Stimulated activated CD4-positive, alpha-beta T cell treated with anti-CD3 and anti-CD28 coated beads, Interleukin-12 subunit alpha, Interleukin-12 subunit beta, amount 100 ng/mL, for 4 hours (primary cell): Measurements from ENCODE around the gene STAT4.

Experiments
- DNase-seq: peaks from one replicate; pipeline ENCODE4 v3.0.0-alpha.2; 2020

STAT4 gene

DNA sequence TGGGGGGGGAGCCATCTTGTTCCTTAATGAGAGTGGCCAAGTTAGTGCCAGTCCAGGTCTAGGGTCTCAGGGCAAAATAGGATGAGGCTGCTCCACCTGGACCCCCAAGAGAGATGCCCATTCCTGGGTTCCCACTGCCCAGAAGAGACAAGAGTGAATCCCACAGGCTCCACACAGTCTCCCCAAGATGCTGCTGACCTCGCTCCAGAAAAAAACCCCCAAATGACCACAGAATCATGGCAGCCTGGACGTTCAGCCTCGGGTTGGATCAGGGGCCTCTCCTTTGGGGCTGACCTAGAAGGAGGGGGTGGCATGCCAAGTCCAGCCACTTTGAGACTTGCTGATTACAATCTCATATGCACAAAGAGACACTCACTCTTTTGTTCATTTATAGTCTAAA is 161.9 kb downstream of the STAT4 start:
- no peak for DNase-seq

DNA sequence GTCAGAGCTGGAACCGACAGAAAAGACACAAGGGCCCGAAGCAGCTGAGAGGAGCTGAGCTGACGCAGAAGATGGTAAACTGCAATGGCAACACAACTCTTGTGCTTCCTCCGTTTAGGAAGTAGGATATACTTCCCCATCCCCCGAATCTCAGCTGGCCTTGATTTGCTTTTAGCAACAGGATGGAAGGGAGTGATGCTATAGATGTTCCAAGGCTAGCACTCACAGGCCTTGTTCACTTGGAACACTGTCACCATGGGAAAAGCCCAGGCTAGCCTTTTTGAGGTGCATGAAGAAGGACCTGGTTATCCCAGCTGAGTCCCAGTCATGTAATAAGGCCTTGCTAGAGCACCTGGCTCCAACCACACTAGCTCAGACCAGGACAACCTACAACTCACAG is 162.9 kb downstream of the STAT4 start:
- no peak for DNase-seq

DNA sequence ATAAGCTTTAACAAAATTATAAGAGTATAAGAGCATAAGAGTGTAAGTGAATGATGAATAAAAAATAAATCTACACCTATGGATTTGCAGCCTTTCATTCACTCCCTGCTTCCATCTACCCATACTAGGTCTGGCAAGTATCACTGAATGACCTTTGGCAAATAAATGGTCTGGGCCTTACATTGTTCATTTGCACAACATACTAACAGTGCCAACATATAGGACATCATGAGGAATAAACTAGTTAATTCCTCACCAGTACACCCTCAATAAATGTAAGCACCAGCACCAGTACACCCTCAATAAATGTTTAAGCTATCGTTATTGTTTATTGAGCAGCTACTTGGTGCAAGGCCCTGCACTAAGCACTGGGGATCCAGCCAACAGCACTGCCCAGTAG is 163.7 kb downstream of the STAT4 start:
- no peak for DNase-seq

DNA sequence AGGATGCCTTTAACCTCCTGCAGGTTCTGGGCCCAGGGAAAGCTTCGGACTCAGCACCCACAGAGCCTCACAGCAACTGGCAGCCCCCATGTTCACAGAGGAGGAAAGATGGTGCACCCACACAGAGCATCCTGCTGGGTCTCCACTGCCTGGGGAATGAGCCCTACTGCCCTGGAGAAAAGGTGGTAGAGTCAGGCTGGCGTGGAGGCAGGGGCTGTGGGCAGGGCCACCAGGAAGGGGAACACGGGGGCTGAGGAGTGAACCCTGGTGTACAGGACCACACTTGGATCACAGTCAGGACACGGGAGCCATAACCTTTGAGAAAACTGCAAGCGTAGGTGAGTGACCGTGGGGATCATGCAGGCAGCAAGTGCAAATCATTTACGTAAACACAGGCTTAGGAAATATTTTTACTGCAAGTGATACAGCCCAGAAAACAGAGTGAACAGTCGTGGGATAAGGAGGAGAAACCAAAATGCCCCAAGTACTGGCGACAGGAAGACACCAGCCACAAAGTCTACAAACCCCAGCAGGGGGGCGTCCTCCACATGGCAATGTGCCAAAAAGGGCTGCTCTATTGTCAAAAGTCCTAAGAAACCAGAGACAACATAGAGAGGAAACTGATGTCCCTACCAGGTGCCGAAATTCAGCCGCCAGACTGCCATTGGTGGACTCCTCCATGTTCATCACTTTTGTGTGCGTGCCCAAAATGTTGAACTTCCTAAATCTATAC is 164.4 kb downstream of the STAT4 start:
- no peak for DNase-seq

DNA sequence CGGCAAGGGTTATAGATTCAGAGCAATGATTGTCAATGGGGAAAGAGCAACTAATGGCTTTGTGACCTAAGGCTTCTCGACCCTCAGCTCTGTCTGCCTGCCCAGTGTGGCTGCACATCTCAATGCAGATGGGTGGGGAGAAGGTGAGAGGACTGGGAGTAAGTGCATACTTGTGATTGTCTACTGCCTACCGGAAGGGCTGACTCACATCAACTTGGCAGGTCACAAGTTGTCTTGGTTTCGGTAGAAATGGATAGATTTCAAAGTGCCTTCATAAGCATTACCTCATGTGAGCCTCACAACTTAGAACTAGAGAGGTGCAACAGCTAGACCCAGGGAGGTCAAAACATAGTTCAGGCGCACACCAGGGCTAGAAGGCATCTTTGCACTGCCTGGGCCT is 166.2 kb downstream of the STAT4 start:
- DNase-seq = no peak

GRCh38 chr2:190982262-190983034 is 168.3 kb downstream of the STAT4 start:
- DNase-seq = no peak

DNA sequence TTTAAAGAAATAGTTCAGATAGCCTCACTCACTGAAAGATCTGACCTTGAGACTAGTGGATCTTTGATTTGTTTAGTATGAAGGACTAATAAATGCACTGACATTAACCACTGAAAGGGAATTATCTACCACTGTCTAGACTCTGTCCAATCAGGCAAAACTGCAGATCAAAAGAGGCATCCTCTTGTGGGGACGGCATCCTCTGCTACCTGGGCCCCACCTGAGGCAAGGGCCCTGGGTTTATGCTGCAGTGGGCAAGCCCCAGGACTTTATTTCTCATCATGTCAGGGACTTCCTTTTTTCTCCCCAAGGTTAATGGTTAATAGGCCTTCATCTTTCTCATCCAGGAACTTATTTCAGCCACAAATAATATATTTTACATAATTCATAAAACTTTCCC is 169.1 kb downstream of the STAT4 start:
- no peak for DNase-seq

- DNase-seq = no peak
Observed at GRCh38 chr2:190981333-190981732, 169.5 kb downstream of the STAT4 start.

GRCh38 chr2:190980630-190981209 is 170.1 kb downstream of the STAT4 start:
- DNase-seq = no peak

DNA sequence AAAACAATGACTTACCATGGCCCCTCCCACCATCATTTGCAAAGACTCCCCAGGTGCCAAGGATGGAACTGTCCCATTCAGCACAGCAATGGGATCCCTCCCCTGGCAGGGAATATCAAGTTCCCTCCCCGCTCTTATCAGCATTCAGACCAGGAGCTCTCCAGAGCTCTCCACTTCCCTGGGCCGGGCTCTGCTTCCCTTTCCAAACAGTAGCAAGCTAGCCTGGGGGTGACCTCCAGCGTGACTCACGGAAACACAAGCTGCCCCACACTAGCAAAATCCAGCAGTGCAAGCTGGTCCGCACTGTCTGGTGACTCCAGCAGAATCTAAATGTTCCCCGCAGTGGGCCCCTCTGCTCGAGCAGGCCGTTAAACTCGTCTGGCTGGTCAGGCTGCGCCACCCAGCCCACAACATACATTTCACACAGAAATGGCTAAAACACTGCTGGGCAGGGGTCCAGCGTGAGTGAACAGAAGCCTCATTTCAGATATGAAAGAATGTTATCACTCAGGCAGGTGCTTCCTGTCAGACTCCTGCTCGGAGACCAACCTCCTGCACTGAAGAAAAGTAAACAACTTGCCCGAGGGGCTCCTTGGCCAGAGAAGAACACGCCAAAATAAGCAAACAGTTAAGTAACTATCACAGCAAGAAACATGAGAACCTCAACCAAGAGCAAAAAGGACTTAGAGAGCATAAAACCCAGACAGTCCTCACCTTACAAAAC is 170.7 kb downstream of the STAT4 start:
- no peak for DNase-seq
